ENCODE results near the gene SV2B.

- TF ChIP-seq CTCF (IDR thresholded peaks at IDR 0.05) (no peak), POLR2A (IDR thresholded peaks at IDR 0.05) (no peak), POLR2AphosphoS5 (IDR thresholded peaks at IDR 0.05) (no peak)
These were observed 154.7 kb downstream of the SV2B start for GRCh38 chr15:91254766-91255165.

Measured in breast epithelium (tissue), 3 donors.